ENCODE data around the gene SLC9A9.

GRCh38 chr3:143685491-143685890 lies 162.8 kb downstream of the SLC9A9 start:
- TF ChIP-seq CTCF (conservative IDR thresholded peaks at IDR 0.05 in 1 of 2, IDR thresholded peaks at IDR 0.05 in 1 of 2; ENCODE audit: low read depth in 1 of 2, low read length in 2 of 2) (no peak), EZH2 (IDR thresholded peaks at IDR 0.05; ENCODE audit: low read length, missing control alignments) (no peak)

Measured in fibroblast of lung (primary cell).